GM12878 (cell line): Measurements from ENCODE around the gene FCHSD2. TPM values are rescaled to one million over a fixed set of nuclear protein-coding genes. Genes with fewer than 3 reads are reported as not detected.

Experiments
- ATAC-seq: fragments of 200-7000 bp; cut with Tn5 transposase; 3 replicates; pipeline ENCODE4 v1.9.1; 2020; ENCODE audit warnings: mild to moderate bottlenecking, moderate library complexity
- BruUV-seq: library from RNA; stranded (reverse); fragments of 400-500 nt; replicated peaks from 2 replicates; lab custom pipeline; 2021; lab: Mats Ljungman, UMichigan
- CTCF ChIA-PET: fragments of 300-600 bp; sonication (Branson Sonifier 250); formaldehyde crosslinking; extraction: SDS; loops from one replicate; lab custom pipeline; 2021; ENCODE audit warnings: inconsistent platforms; lab: Yijun Ruan, JAX
- POLR2A ChIA-PET: fragments of 350-600 bp; formaldehyde crosslinking; extraction: SDS; loops from one replicate; lab custom pipeline; 2021; ENCODE audit warnings: inconsistent platforms; lab: Charles Lee
- RAD21 ChIA-PET: fragments of 300-600 bp; sonication (Branson Sonifier 250); formaldehyde crosslinking; loops from one replicate; lab custom pipeline; 2023; ENCODE audit warnings: antibody characterized with exemption; ENCODE audit not compliant: unreplicated experiment; lab: Charles Lee
- SMC1A ChIA-PET: fragments of 300-600 bp; sonication (Branson Sonifier 250); formaldehyde crosslinking; loops from one replicate; lab custom pipeline; 2023; ENCODE audit not compliant: unreplicated experiment, uncharacterized antibody; lab: Charles Lee
- DNase-seq: peaks from one replicate; pipeline ENCODE4 v3.0.0-alpha.2; 2011; ENCODE audit warnings: low read depth, low spot score
- FAIRE-seq: peaks from 3 replicates; lab custom pipeline; 2011; peaks lifted over from hg19 to GRCh38; lab: Jason Lieb, UNC
- H2AFZ ChIP-seq: 2 replicates; pipeline ENCODE4 v1.6.0; 2011; ENCODE audit warnings: low read depth, low read length, control low read depth; ENCODE audit not compliant: control insufficient read depth
- H3K27ac ChIP-seq: 2 replicates; pipeline ENCODE4 v1.5.1; 2011; ENCODE audit warnings: control low read depth; ENCODE audit not compliant: control insufficient read depth, insufficient read depth
- H3K27me3 ChIP-seq, 2 experiments: replicated peaks in 1 of 2; 2 replicates each; pipeline versions ENCODE4 v1.6.0 to v1.6.1; 2011; ENCODE audit warnings: low read length in 1 of 2; ENCODE audit not compliant: control insufficient read depth in 2 of 2, insufficient read depth in 2 of 2
- H3K36me3 ChIP-seq, 2 experiments: 2 replicates each; pipeline ENCODE4 v1.5.1; 2011; ENCODE audit warnings: low read length in 1 of 2; ENCODE audit not compliant: control insufficient read depth in 2 of 2, insufficient read depth in 2 of 2
- H3K4me1 ChIP-seq: 2 replicates; pipeline ENCODE4 v1.6.1; 2011; ENCODE audit warnings: mild to moderate bottlenecking, low read length, moderate library complexity, mixed read lengths; ENCODE audit not compliant: control insufficient read depth, insufficient read depth
- H3K4me2 ChIP-seq: 2 replicates; pipeline ENCODE4 v1.6.0; 2011; ENCODE audit warnings: control low read depth; ENCODE audit not compliant: control insufficient read depth, insufficient read depth
- H3K4me3 ChIP-seq: fragments of 200-600 bp; sonication (generic); 2 replicates; pipeline ENCODE4 v1.5.1; 2016
- H3K79me2 ChIP-seq: 2 replicates; pipeline ENCODE4 v1.6.0; 2011; ENCODE audit warnings: low read length; ENCODE audit not compliant: control insufficient read depth, insufficient read depth
- H3K9ac ChIP-seq: 2 replicates; pipeline ENCODE4 v1.8.0; 2011; ENCODE audit warnings: low read length, control low read depth, mixed read lengths; ENCODE audit not compliant: control insufficient read depth, insufficient read depth
- H3K9me3 ChIP-seq: replicated peaks from 3 replicates; pipeline ENCODE4 v1.5.1; 2011; ENCODE audit warnings: mild to moderate bottlenecking, low read length; ENCODE audit not compliant: control insufficient read depth, insufficient read depth
- H4K20me1 ChIP-seq: 2 replicates; pipeline ENCODE4 v1.6.0; 2011; ENCODE audit not compliant: control insufficient read depth, insufficient read depth
- ATF7 ChIP-seq: fragments of 450-650 bp; IDR thresholded peaks from 2 replicates; pipeline ENCODE4 v1.6.1; 2016; ENCODE audit warnings: low read depth, mild to moderate bottlenecking
- BACH1 ChIP-seq: fragments of 450-650 bp; IDR thresholded peaks from 2 replicates; pipeline ENCODE4 v1.6.1; 2017; ENCODE audit warnings: mild to moderate bottlenecking, borderline replicate concordance
- CBX3 ChIP-seq: fragments of 200-600 bp; sonication (generic); IDR thresholded peaks from 2 replicates; pipeline ENCODE4 v1.6.1; 2016; ENCODE audit warnings: low read depth, borderline replicate concordance
- CEBPZ ChIP-seq: fragments of 150-350 bp; IDR thresholded peaks from 2 replicates; pipeline ENCODE4 v1.6.1; 2016; ENCODE audit warnings: low read depth, low read length
- EGR1 ChIP-seq, 2 experiments: IDR thresholded peaks; 1 replicate in 1 of 2; 2 replicates in 1 of 2; pipeline ENCODE4 v1.6.1; 2011 to 2012; ENCODE audit warnings: low read depth in 2 of 2, low read length in 2 of 2, borderline replicate concordance in 1 of 2, mild to moderate bottlenecking in 1 of 2, moderate library complexity in 1 of 2
- HCFC1 ChIP-seq: fragments of 150-350 bp; IDR thresholded peaks from 2 replicates; pipeline ENCODE4 v1.6.1; 2014; ENCODE audit warnings: low read length
- NKRF ChIP-seq: fragments of 450-650 bp; conservative IDR thresholded peaks from 2 replicates; pipeline ENCODE4 v1.6.1; 2017; ENCODE audit warnings: mild to moderate bottlenecking, moderate library complexity
- SKIL ChIP-seq: fragments of 450-650 bp; IDR thresholded peaks from 2 replicates; pipeline ENCODE4 v1.6.1; 2017; ENCODE audit warnings: mild to moderate bottlenecking, low read depth, inconsistent platforms; ENCODE audit not compliant: poor library complexity, severe bottlenecking
- SMAD1 ChIP-seq: fragments of 450-650 bp; IDR thresholded peaks from 2 replicates; pipeline ENCODE4 v1.6.1; 2018; ENCODE audit warnings: mild to moderate bottlenecking, low read depth; ENCODE audit not compliant: partially characterized antibody
- SREBF2 ChIP-seq: IDR thresholded peaks from 2 replicates; pipeline ENCODE4 v1.6.1; 2012; ENCODE audit warnings: mild to moderate bottlenecking, low read length
- WGBS: methylation state at CpG from one replicate; pipeline ENCODE4 v1.1.6; 2016; ENCODE audit warnings: low lambda C conversion rate; ENCODE audit not compliant: insufficient replicate concordance, insufficient coverage; ENCODE audit errors: missing lambda C conversion rate; 5-methylcytosine and 5-hydroxymethylcytosine counted together
- in situ Hi-C: fragments of 300-500 bp; cut with MboI; formaldehyde crosslinking; loops from 9 replicates; pipeline ENCODE4 v1.14.3; 2018; ENCODE audit warnings: mixed read lengths
- intact Hi-C: fragments of 100-400 bp; cut with micrococcal nuclease; formaldehyde crosslinking; loops from one replicate; pipeline ENCODE4 v1.14.2; 2022; ENCODE audit not compliant: unreplicated experiment
- polyA plus RNA-seq, 11 experiments: library from polyadenylated mRNA; depleted of rRNA in 4 of 11; unstranded in 6 of 11; stranded (reverse) in 5 of 11; fragments of >200 nt; fragmentation: Nextera tagmentation in 4 of 11; fragmentation: Illumina TruSeq in 1 of 11; extraction: Ambion mirVana in 4 of 11; extraction: Trizol in 1 of 11; gene quantifications; 1 replicate in 1 of 11; 2 replicates in 10 of 11; pipeline versions ENCODE4 v1.2.1 to v1.2.3, GENCODE V29; 2011 to 2016; ENCODE audit warnings: inconsistent platforms in 2 of 11, missing spikeins in 2 of 11, low read depth in 1 of 11
- total RNA-seq, 4 experiments: library from RNA; depleted of rRNA in 3 of 4; stranded (reverse); fragments of >200 nt in 3 of 4; fragmentation: Illumina TruSeq in 1 of 4; extraction: Trizol in 1 of 4; gene quantifications; 2 replicates each; pipeline versions ENCODE4 v1.2.1 to v1.2.3, GENCODE V29; 2013 to 2021
- TF ChIP-seq, protein P1 (sequence below): fragments of 450-650 bp; IDR thresholded peaks from 2 replicates; pipeline ENCODE4 v1.6.1; 2016; ENCODE audit warnings: mild to moderate bottlenecking
- TF ChIP-seq, protein P2 (sequence below): fragments of 450-650 bp; IDR thresholded peaks from 2 replicates; pipeline ENCODE4 v1.6.1; 2017; ENCODE audit warnings: antibody characterized with exemption, mild to moderate bottlenecking, moderate library complexity

The FCHSD2 gene
- total and polyA plus RNA-seq, 10 of the 15 experiments (the other 5 are each of a cell fraction or from before 2014, with no cell fraction given), result 13.2 to 89.8 (median 47.8) TPM

DNA sequence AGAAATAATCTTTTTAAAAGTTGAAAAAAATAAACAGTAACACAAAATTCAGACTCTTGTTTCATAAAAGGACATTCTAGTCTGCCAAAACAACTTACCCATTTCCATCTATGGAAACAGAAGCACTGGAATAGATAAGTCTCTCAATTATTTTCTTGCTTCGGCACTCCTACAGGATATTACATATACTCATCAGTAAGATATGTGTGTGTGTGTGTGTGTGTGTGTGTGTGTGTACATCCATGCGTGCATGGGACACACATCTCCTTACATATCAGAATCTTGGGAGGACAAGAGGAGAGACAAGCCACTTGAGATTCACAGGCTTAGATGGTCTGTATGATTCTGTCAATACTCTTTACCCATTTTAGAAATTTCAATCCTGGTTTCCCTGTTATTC, 183.3 kb downstream of the FCHSD2 start:
- Histone ChIP-seq H3K27me3 (no peaks in the 10 kb centered on the region), H3K9me3 (no peaks in the 10 kb centered on the region; the same call in 2 of the 3 replicates), H4K20me1 (no peaks in the 10 kb centered on the region), H3K4me1 (peaks cover 9% of the 10 kb centered on the region; the same call in 1 of the 2 replicates), H3K27ac (no peak overlapping the region), H3K4me3 (no peak overlapping the region), H2AFZ (no peak overlapping the region), H3K9ac (no peak overlapping the region), H3K4me2 (no peak overlapping the region), H3K79me2 (peaks cover 1% of the 10 kb centered on the region), H3K36me3 (peaks cover 2 to 12% of the 10 kb centered on the region in 2 experiments)
- DNase-seq, result no peak
- ATAC-seq, result no peak
- BruUV-seq, result no TSS peak
- SMC1A ChIA-PET, result no interaction called here
- in situ Hi-C loops, result no loop called here
- CTCF ChIA-PET, result no interaction called here
- no peak for FAIRE-seq
- POLR2A ChIA-PET, result no interaction called here
- WGBS, result 100% methylated on average over 2 of the region's 2 CpGs
- RAD21 ChIA-PET, result no interaction called here
- intact Hi-C loops, result no loop called here
- TF ChIP-seq EGR1 (IDR thresholded peaks at IDR 0.05; ENCODE audit: borderline replicate concordance in 1 of 2, low read depth in 2 of 2, low read length in 2 of 2), result no peak
- no peak for TF ChIP-seq HCFC1
- no peak for TF ChIP-seq CEBPZ
- no peak for TF ChIP-seq SREBF2
- TF ChIP-seq ATF7, result no peak
- TF ChIP-seq NKRF, result no peak
- TF ChIP-seq SKIL, result no peak
- TF ChIP-seq, protein P1, sequence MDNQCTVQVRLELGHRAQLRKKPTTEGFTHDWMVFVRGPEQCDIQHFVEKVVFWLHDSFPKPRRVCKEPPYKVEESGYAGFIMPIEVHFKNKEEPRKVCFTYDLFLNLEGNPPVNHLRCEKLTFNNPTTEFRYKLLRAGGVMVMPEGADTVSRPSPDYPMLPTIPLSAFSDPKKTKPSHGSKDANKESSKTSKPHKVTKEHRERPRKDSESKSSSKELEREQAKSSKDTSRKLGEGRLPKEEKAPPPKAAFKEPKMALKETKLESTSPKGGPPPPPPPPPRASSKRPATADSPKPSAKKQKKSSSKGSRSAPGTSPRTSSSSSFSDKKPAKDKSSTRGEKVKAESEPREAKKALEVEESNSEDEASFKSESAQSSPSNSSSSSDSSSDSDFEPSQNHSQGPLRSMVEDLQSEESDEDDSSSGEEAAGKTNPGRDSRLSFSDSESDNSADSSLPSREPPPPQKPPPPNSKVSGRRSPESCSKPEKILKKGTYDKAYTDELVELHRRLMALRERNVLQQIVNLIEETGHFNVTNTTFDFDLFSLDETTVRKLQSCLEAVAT, result no peak
- TF ChIP-seq BACH1, result no peak
- no peak for TF ChIP-seq SMAD1
- no peak for TF ChIP-seq CBX3
- TF ChIP-seq, protein P2, sequence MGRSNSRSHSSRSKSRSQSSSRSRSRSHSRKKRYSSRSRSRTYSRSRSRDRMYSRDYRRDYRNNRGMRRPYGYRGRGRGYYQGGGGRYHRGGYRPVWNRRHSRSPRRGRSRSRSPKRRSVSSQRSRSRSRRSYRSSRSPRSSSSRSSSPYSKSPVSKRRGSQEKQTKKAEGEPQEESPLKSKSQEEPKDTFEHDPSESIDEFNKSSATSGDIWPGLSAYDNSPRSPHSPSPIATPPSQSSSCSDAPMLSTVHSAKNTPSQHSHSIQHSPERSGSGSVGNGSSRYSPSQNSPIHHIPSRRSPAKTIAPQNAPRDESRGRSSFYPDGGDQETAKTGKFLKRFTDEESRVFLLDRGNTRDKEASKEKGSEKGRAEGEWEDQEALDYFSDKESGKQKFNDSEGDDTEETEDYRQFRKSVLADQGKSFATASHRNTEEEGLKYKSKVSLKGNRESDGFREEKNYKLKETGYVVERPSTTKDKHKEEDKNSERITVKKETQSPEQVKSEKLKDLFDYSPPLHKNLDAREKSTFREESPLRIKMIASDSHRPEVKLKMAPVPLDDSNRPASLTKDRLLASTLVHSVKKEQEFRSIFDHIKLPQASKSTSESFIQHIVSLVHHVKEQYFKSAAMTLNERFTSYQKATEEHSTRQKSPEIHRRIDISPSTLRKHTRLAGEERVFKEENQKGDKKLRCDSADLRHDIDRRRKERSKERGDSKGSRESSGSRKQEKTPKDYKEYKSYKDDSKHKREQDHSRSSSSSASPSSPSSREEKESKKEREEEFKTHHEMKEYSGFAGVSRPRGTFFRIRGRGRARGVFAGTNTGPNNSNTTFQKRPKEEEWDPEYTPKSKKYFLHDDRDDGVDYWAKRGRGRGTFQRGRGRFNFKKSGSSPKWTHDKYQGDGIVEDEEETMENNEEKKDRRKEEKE, result no peak
